ENCODE data around the gene CANT1. TPM values are rescaled to one million over a fixed set of nuclear protein-coding genes. Genes with fewer than 3 reads are reported as not detected.

Gene CANT1
- total and polyA plus RNA-seq, 8 donors = 16.6 to 151 (median 40.7) TPM

DNA sequence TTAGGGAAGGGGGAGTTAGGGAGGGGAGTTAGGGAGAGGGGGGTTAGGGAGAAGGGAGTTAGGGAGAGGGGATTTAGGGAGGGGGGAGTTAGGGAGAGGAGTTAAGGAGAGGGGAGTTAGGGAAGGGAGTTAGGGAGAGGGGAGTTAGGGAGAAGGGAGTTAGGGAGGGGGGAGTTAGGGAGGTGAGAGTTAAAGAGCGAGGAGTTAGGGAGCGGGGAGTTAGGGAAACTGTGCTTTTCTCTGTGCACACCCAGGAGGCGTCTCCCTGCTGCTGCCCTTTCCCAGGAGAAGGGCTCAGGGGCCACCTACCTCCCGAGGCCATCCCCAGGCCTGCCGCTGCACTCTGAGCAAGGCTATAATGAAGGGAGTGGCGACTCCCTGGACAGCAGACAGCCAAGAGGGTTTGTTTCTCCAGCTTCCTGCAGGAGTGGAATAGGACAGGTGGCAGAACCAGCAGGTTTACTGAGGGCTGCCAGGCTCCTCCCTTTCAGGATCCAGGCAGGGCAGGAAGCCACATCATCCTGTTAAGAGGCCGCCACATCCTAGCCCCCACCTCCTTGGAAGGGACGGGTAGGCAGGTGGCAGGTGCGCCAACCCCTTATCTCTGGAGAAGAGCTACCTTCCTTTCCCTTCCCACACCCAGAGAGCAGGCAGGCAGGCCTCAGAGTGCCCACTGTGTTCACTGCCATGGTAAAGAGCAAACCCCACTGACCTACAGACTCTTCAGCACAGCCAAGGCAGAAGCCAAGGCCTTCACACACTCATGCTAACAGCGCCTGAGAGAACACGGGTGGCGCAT lies 4.3 kb downstream of the CANT1 start:
- peak overlapping the region in 2 of 4 donors; percentile 13 to 15 for H3K4me3 ChIP-seq
- H3K36me3 ChIP-seq = peaks cover 5 to 17% (median 9%) of the 10 kb centered on the region in 4 donors
- intact Hi-C loops (cut with DNase I; ENCODE audit: low total_unique reads) = no loop called here
- 22 to 61% (median 35%) methylated on average over 12 of the region's 12 CpGs for WGBS, 5 donors
- H3K4me1 ChIP-seq = peaks cover 62 to 84% (median 74%) of the 10 kb centered on the region in 4 donors
- peak; percentile 74 to 81 for DNase-seq
- TF ChIP-seq POLR2A (IDR thresholded peaks at IDR 0.05) = no peak
- TF ChIP-seq EP300 (IDR thresholded peaks at IDR 0.05) = no peak
- TF ChIP-seq, protein P1, sequence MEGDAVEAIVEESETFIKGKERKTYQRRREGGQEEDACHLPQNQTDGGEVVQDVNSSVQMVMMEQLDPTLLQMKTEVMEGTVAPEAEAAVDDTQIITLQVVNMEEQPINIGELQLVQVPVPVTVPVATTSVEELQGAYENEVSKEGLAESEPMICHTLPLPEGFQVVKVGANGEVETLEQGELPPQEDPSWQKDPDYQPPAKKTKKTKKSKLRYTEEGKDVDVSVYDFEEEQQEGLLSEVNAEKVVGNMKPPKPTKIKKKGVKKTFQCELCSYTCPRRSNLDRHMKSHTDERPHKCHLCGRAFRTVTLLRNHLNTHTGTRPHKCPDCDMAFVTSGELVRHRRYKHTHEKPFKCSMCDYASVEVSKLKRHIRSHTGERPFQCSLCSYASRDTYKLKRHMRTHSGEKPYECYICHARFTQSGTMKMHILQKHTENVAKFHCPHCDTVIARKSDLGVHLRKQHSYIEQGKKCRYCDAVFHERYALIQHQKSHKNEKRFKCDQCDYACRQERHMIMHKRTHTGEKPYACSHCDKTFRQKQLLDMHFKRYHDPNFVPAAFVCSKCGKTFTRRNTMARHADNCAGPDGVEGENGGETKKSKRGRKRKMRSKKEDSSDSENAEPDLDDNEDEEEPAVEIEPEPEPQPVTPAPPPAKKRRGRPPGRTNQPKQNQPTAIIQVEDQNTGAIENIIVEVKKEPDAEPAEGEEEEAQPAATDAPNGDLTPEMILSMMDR (IDR thresholded peaks at IDR 0.05) = no peak
- peak in 2 of 3 donors; percentile 53 to 54 for TF ChIP-seq POLR2AphosphoS5 (IDR thresholded peaks at IDR 0.05)
- peak overlapping the region; percentile 60 to 77 (median 63) for H3K27ac ChIP-seq
- H3K9me3 ChIP-seq = no peaks in the 10 kb centered on the region
- no peaks in the 10 kb centered on the region for H3K27me3 ChIP-seq

DNA sequence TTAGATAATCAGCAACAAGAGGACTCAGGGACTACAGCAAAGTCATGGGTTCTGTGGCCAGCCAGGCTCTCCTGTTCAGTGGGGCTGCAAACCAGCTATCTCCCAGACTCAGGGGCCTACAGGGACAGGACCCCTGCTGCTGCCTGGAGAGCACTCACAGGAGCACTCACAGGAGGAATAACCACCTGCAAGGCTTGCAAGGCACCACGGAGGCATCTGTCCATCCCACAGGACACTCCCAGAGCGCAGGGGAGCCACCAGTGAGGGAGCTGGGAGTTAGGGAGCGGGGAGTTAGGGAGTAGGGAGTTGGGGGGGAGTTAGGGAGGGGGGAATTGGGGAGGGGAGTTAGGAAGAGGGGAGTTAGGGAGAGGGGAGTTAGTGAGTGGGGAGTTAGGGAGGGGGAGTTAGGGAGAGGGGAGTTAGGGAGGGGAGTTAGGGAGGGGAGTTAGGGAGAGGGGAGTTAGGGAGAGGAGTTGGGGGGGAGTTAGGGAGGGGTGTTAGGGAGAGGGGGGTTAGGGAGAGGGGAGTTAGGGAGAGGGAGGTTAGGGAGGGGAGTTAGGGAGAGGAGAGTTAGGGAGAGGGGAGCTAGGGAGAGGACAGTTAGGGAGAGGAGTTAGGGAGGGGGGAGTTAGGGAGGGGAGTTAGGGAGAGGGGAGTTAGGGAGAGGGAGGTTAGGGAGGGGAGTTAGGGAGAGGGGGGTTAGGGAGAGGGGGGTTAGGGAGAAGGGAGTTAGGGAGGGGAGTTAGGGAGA lies 5.7 kb downstream of the CANT1 start:
- Histone ChIP-seq H3K27ac (peak overlapping the region in 3 of 5 donors; percentile 9 to 20 (median 18)), H3K4me1 (peaks cover 61 to 80% (median 71%) of the 10 kb centered on the region in 4 donors), H3K4me3 (no peak overlapping the region), H3K36me3 (peaks cover 5 to 31% (median 22%) of the 10 kb centered on the region in 4 donors), H3K27me3 (no peaks in the 10 kb centered on the region), H3K9me3 (no peaks in the 10 kb centered on the region)
- TF ChIP-seq EP300 (IDR thresholded peaks at IDR 0.05) (no peak), POLR2A (IDR thresholded peaks at IDR 0.05) (no peak), POLR2AphosphoS5 (IDR thresholded peaks at IDR 0.05) (no peak)
- TF ChIP-seq, protein P1 (IDR thresholded peaks at IDR 0.05) = no peak
- 41 to 54% (median 47%) methylated on average over 3 of the region's 3 CpGs for WGBS, 5 donors
- DNase-seq = no peak
- intact Hi-C loops (cut with DNase I; ENCODE audit: low total_unique reads) = no loop called here

DNA sequence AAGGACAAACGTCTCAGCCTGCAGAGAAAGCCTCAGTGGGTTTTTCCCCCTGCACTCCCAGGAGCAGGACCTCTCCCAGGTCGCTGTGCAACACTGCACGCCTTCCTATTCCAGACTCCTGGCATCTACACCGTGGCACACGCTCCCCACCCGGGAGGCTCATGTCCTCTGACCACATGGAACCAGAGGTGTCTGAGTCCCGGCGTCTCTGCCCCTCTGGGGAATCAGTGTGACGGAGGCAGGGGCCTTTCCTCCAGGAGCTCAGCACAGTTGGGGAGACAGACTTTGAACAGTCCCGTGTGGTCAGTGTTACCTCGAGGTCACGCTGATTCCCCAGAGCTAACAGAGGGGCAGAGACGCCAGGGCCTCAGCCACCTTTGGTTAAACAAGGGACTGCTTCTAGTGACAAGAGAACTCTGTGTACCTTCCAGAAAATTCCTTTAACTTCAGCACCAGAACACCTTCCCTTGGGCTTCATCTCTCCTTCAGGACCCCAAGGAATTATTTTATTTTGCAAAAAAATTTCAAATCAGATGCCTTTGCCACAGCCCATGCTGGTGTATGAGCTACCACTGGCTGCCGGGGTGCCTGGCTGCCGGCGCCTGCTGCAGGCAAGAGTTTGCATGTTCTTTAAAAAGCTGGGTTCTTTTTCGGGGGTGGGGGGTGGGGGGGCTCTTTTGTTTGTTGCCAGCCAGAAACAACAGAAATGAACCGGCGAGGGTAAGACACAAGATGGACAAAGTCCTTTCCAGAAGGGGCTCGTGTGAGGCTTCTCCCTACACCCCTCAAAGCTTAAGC lies 6.6 kb downstream of the CANT1 start:
- Histone ChIP-seq H3K4me3 (no peak overlapping the region), H3K27ac (peak overlapping the region in 2 of 5 donors; percentile 9 to 18), H3K36me3 (peaks cover 5 to 40% (median 29%) of the 10 kb centered on the region in 4 donors), H3K9me3 (no peaks in the 10 kb centered on the region), H3K4me1 (peaks cover 59 to 80% (median 71%) of the 10 kb centered on the region in 4 donors), H3K27me3 (no peaks in the 10 kb centered on the region)
- intact Hi-C loops (cut with DNase I; ENCODE audit: low total_unique reads) = no loop called here
- DNase-seq = no peak
- WGBS, 5 donors = 35 to 59% (median 50%) methylated on average over 20 of the region's 20 CpGs
- TF ChIP-seq POLR2A (IDR thresholded peaks at IDR 0.05) (no peak), POLR2AphosphoS5 (IDR thresholded peaks at IDR 0.05) (no peak), EP300 (IDR thresholded peaks at IDR 0.05) (no peak)
- TF ChIP-seq, protein P1 (IDR thresholded peaks at IDR 0.05) = no peak

DNA sequence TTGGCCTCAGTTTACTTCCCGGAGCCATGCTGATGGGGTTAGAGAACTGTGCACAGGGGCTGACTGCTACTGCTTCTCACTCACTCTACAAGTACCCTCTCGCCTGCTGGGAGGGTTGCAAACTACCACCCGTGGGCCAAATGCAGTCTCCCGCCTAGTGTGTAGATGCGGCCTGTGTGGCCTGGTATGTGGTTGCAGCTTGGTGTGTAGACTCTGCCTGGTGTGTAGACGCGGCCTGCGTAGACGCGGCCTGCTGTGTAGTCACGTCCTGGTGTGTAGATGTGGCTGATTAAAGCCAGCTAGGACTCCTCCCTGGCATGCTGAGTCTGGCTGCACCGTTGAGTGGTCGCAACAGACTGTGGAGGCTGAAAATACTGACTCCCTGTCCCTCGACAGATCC lies 7.3 kb downstream of the CANT1 start:
- DNase-seq = no peak
- Histone ChIP-seq H3K4me3 (no peak overlapping the region), H3K27ac (peak overlapping the region in 1 of 5 donors; percentile 9), H3K27me3 (no peaks in the 10 kb centered on the region), H3K4me1 (peaks cover 59 to 80% (median 71%) of the 10 kb centered on the region in 4 donors), H3K9me3 (no peaks in the 10 kb centered on the region), H3K36me3 (peaks cover 11 to 47% (median 36%) of the 10 kb centered on the region in 4 donors)
- TF ChIP-seq, protein P1 (IDR thresholded peaks at IDR 0.05) = no peak
- TF ChIP-seq EP300 (IDR thresholded peaks at IDR 0.05) (no peak), POLR2A (IDR thresholded peaks at IDR 0.05) (no peak), POLR2AphosphoS5 (IDR thresholded peaks at IDR 0.05) (no peak)
- intact Hi-C loops (cut with DNase I; ENCODE audit: low total_unique reads) = no loop called here
- 53 to 85% (median 66%) methylated on average over 14 of the region's 14 CpGs for WGBS, 5 donors

Data from stomach (tissue), 9 donors.